ENCODE data around the gene SAE1. TPM values are rescaled to one million over a fixed set of nuclear protein-coding genes. Genes with fewer than 3 reads are reported as not detected.

SAE1 gene
- total RNA-seq, 4 donors from 2014 or later: 37.9 to 66.9 (median 50.8) TPM

DNA sequence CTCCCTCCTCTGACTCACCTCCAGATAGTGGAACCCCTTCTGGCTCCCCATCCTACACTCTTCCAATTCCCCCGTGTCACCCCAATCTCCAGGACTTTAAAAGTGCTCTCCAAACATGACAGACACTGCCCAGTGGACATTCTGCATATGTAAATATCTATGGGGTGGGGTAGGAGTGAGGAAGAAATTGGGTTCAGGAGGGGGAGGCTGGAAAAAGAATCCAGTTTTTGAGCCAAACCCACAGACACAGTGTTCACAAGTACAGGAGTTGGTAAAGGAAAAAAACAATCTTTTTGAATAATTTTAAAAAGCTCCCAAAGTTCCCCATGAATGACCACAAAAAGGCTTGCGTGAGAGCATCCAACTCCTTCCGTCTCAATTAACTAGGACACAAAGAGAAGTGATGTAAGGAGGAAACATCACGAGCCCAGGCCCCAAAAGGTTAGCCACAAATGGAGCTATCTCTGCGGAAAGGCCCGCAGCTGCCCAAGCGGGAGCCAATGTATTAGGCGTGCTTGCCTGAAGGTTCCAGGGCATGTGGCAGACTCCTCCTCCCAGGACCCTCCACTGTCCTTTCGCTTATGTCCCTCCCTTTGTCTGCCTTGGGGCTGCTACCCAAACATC is 35.0 kb upstream of the SAE1 start:
- H3K36me3 ChIP-seq: peaks cover 0 to 30% (median 0%) of the 10 kb centered on the region in 3 donors

DNA sequence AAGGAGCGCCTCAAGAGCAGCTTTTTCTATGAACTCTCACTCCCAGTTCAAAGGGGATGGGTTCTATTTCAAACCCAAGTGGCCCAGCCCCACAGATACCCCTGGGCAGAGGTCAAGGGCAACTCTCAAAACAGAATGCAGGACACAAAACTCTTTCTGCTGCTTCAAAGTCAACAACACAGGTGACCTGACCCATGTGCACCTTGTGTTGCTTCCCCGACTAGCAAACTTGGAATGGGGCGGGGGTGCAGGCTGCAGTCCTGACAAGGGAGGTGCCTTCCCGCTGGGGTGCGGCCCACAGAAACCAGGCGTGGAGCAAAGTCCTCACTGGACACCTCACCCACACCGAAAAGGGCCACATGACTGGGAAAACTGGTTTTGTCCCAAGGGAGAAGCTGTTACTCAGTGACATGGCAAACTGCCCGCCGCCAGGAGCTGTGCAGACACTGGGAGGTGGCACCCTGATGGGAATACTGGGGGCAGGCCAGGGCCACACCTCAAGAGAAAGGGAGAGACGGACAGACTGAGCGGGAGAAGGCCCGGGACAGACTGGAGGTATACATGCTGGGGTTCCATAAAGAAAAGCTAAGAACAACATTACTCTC is 34.4 kb upstream of the SAE1 start:
- no peaks in the 10 kb centered on the region for H3K9me3 ChIP-seq
- 77 to 84% methylated on average over 12 of the region's 12 CpGs for WGBS, 2 donors
- peaks cover 0 to 74% (median 50%) of the 10 kb centered on the region in 4 donors for H3K4me1 ChIP-seq

More for the DNA sequence above, 35.0 kb upstream of the SAE1 start:
- no peak for TF ChIP-seq POLR2A (IDR thresholded peaks at IDR 0.05)
- TF ChIP-seq, protein P1, sequence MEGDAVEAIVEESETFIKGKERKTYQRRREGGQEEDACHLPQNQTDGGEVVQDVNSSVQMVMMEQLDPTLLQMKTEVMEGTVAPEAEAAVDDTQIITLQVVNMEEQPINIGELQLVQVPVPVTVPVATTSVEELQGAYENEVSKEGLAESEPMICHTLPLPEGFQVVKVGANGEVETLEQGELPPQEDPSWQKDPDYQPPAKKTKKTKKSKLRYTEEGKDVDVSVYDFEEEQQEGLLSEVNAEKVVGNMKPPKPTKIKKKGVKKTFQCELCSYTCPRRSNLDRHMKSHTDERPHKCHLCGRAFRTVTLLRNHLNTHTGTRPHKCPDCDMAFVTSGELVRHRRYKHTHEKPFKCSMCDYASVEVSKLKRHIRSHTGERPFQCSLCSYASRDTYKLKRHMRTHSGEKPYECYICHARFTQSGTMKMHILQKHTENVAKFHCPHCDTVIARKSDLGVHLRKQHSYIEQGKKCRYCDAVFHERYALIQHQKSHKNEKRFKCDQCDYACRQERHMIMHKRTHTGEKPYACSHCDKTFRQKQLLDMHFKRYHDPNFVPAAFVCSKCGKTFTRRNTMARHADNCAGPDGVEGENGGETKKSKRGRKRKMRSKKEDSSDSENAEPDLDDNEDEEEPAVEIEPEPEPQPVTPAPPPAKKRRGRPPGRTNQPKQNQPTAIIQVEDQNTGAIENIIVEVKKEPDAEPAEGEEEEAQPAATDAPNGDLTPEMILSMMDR (IDR thresholded peaks at IDR 0.05): no peak
- TF ChIP-seq EP300 (IDR thresholded peaks at IDR 0.05): peak in 1 of 2 donors; percentile 9
- DNase-seq (ENCODE audit: low spot score in 2 of 2): no peak
- Histone ChIP-seq H3K4me3 (no peak overlapping the region), H3K4me1 (peaks cover 0 to 71% (median 48%) of the 10 kb centered on the region in 4 donors), H3K9me3 (no peaks in the 10 kb centered on the region), H3K27ac (peak overlapping the region; percentile 28 to 89 (median 77)), H3K27me3 (no peaks in the 10 kb centered on the region)
- WGBS, 2 donors: 52 to 54% methylated on average over 9 of the region's 9 CpGs

DNA sequence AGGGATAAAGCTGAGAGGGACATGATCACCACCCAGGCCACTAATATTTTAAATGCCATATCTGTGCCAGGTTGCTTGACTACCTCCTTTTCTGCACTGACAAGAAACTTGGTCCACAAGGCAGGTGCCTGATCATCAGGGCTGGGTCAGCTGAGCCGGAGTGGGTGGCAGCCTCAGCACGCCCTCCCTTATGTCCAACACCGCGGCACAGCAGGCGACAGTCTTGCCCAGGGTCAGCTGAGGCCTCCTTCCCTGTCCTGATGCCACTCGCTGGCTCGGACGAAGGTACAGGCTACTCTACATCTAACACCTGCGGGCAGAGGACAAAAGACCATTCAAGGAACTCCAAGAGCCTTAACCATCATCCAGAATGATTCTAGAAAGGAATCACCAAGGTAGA is 33.9 kb upstream of the SAE1 start:
- no peak for DNase-seq (ENCODE audit: low spot score in 2 of 2)
- H3K9me3 ChIP-seq: no peaks in the 10 kb centered on the region
- peaks cover 0 to 19% (median 0%) of the 10 kb centered on the region in 3 donors for H3K36me3 ChIP-seq
- TF ChIP-seq EP300 (IDR thresholded peaks at IDR 0.05) (no peak), POLR2A (IDR thresholded peaks at IDR 0.05) (peak in 1 of 2 donors; percentile 14)
- TF ChIP-seq, protein P1 (IDR thresholded peaks at IDR 0.05): no peak
- H3K27ac ChIP-seq: peak overlapping the region; percentile 28 to 89 (median 77)
- H3K4me3 ChIP-seq: no peak overlapping the region
- no peaks in the 10 kb centered on the region for H3K27me3 ChIP-seq
- 61 to 69% methylated on average over 4 to 9 of the region's 9 CpGs for whole genome bisulfite sequencing, 2 donors
- H3K4me1 ChIP-seq: peaks cover 0 to 79% (median 52%) of the 10 kb centered on the region in 4 donors

More for the DNA sequence above, 34.4 kb upstream of the SAE1 start:
- no peak for DNase-seq (ENCODE audit: low spot score in 2 of 2)
- H3K36me3 ChIP-seq: peaks cover 0 to 24% (median 0%) of the 10 kb centered on the region in 3 donors
- peak overlapping the region; percentile 28 to 89 (median 77) for H3K27ac ChIP-seq
- no peaks in the 10 kb centered on the region for H3K27me3 ChIP-seq
- TF ChIP-seq, protein P1 (IDR thresholded peaks at IDR 0.05): no peak
- no peak for TF ChIP-seq EP300 (IDR thresholded peaks at IDR 0.05)
- no peak for TF ChIP-seq POLR2A (IDR thresholded peaks at IDR 0.05)
- H3K4me3 ChIP-seq: no peak overlapping the region

DNA sequence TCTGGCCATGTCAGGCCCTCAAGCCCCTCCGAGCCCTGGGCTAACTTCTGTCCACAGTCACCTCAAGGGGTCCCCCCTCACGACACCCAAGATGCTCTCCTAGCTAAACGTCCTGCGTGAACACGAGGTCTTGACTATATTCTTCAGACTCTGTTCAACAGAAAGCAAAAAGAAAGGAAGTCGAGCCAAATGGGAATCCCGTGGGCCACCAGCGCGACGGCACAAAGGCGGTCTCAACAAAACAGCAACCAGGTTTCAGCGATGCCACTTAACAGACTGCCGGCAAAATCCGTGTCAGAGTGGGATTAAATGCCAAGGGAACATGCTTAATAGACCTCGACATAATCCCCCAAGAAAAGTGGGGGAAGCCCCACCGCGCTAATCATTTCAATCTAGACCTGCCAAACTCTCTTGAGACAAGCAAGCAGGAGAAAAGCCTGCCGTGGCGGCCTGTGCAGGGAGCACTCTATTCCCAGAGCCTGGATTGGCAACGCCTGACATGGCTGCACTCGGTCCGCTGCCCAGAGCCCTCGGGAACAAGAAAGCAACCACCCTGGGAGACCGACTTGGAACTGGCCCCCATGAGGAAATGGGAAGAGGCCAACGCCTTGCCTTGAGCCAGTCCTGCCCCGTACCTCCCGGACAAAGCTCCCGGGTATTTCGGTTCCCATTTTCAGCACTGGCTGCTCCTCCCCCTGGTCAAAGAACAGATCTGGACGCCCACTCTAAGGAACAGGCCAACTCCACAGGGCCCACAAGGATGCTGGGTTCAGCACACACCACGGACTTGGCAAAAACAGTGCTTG is 33.0 kb upstream of the SAE1 start:
- H3K4me1 ChIP-seq: peaks cover 0 to 88% (median 57%) of the 10 kb centered on the region in 4 donors

More for the DNA sequence above, 33.0 kb upstream of the SAE1 start:
- peak overlapping the region in 1 of 4 donors; percentile 20 for H3K4me3 ChIP-seq
- TF ChIP-seq POLR2A (IDR thresholded peaks at IDR 0.05) (no peak), EP300 (IDR thresholded peaks at IDR 0.05) (no peak)
- TF ChIP-seq, protein P1 (IDR thresholded peaks at IDR 0.05): no peak
- H3K36me3 ChIP-seq: peaks cover 0 to 10% (median 0%) of the 10 kb centered on the region in 3 donors
- 50 to 51% methylated on average over 31 of the region's 31 CpGs for WGBS, 2 donors
- H3K27me3 ChIP-seq: no peaks in the 10 kb centered on the region
- H3K9me3 ChIP-seq: no peaks in the 10 kb centered on the region
- DNase-seq (ENCODE audit: low spot score in 2 of 2): peak in 1 of 2 donors; percentile 30
- H3K27ac ChIP-seq: peak overlapping the region; percentile 51 to 89 (median 77)
